Stomach (tissue), 4 donors: Measurements from ENCODE around the gene CCDC180.

Source experiments
- POLR2A ChIP-seq, 4 donors: fragments of 450-650 bp; IDR thresholded peaks; one replicate each; pipeline ENCODE4 v1.6.1; 2016; ENCODE audit warnings: antibody characterized with exemption in 4 of 4, control low read depth in 2 of 4, mild to moderate bottlenecking in 1 of 4, moderate library complexity in 1 of 4
- POLR2AphosphoS5 ChIP-seq, 3 donors: sonication (generic); formaldehyde crosslinking; IDR thresholded peaks; one replicate each; pipeline ENCODE4 v1.6.1; 2016; ENCODE audit warnings: antibody characterized with exemption in 3 of 3

DNA sequence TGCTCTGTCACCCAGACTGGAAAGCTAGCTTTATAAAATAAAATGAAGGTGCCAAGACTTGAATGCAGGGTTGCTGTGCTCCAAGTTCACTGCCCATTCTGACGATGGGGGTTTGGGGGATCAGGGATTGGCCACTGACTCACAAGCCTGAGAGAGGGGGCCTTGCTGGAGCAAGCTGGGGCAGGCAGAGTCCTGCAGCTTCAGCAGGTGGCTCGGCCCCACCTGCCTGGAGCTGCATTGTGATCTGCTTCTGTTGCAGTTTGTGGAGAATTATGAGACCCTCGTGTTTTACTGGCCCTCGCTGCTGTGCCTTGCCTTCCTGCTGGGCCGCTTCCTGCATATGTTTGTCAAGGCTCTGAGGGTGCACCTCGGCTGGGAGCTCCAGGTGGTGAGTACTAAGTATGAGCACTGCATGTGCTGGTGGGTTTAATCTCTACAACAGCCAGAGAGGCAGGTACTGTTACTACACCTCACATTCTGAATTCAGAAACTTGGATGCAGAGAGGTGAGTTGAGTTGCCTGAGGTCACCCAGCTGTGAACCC, 31.1 kb upstream of the CCDC180 start:
- TF ChIP-seq POLR2A (IDR thresholded peaks at IDR 0.05) (no peak), POLR2AphosphoS5 (IDR thresholded peaks at IDR 0.05) (no peak)
